Panc1 (cell line): ENCODE measurements around the gene SPIB. TPM values are rescaled to one million over a fixed set of nuclear protein-coding genes. Genes with fewer than 3 reads are reported as not detected.

Source experiments
- ATAC-seq: fragments of 200-7000 bp; cut with Tn5 transposase; 2 replicates; pipeline ENCODE4 v1.9.1; 2020; ENCODE audit warnings: mild to moderate bottlenecking, moderate library complexity
- BruUV-seq: library from RNA; stranded (reverse); fragments of 400-500 nt; replicated peaks from 2 replicates; lab custom pipeline; 2021; lab: Mats Ljungman, UMichigan
- CTCF ChIA-PET: fragments of 300-600 bp; sonication (Branson Sonifier 250); formaldehyde crosslinking; loops from one replicate; lab custom pipeline; 2022; ENCODE audit warnings: antibody characterized with exemption; lab: Charles Lee
- POLR2A ChIA-PET: fragments of 300-600 bp; sonication (Branson Sonifier 250); formaldehyde crosslinking; loops from one replicate; lab custom pipeline; 2022; ENCODE audit warnings: antibody characterized with exemption; lab: Charles Lee
- DNase-seq: peaks from one replicate; pipeline ENCODE4 v3.0.0-alpha.2; 2010; ENCODE audit warnings: low read depth, low spot score
- H3K27ac ChIP-seq: 2 replicates; pipeline ENCODE4 v1.5.1; 2011; ENCODE audit warnings: mild to moderate bottlenecking, low read length, inconsistent platforms
- H3K27me3 ChIP-seq: fragments of 200-500 bp; sonication (Bioruptor generic); 2 replicates; pipeline ENCODE4 v1.6.0; 2014; ENCODE audit warnings: low read length, inconsistent platforms; ENCODE audit not compliant: control insufficient read depth, insufficient read depth
- H3K36me3 ChIP-seq: fragments of 200-500 bp; sonication (Bioruptor generic); 2 replicates; pipeline ENCODE4 v1.5.1; 2014; ENCODE audit warnings: inconsistent platforms, mild to moderate bottlenecking, low read length, moderate library complexity; ENCODE audit not compliant: control insufficient read depth, insufficient read depth
- H3K4me1 ChIP-seq: 2 replicates; pipeline ENCODE4 v1.5.1; 2011; ENCODE audit warnings: inconsistent platforms, mild to moderate bottlenecking, low read length, moderate library complexity; ENCODE audit not compliant: control insufficient read depth, insufficient read depth
- H3K4me3 ChIP-seq, 2 experiments: 2 replicates each; pipeline ENCODE4 v1.5.1; 2011 to 2012; ENCODE audit warnings: low read depth in 2 of 2, low read length in 2 of 2, mild to moderate bottlenecking in 2 of 2, inconsistent platforms in 1 of 2, moderate library complexity in 1 of 2
- H3K9me3 ChIP-seq: fragments of 200-500 bp; sonication (Bioruptor generic); 2 replicates; pipeline ENCODE4 v1.5.1; 2014; ENCODE audit warnings: low read depth, mild to moderate bottlenecking, inconsistent platforms, low read length, moderate library complexity; ENCODE audit not compliant: control insufficient read depth, insufficient read depth
- CTCF ChIP-seq: fragments of 450-650 bp; IDR thresholded peaks from 2 replicates; pipeline ENCODE4 v1.5.1; 2017; ENCODE audit warnings: mild to moderate bottlenecking
- POLR2AphosphoS5 ChIP-seq: IDR thresholded peaks from 2 replicates; pipeline ENCODE4 v1.6.1; 2012; ENCODE audit warnings: mild to moderate bottlenecking, low read depth, low read length, moderate library complexity
- REST ChIP-seq, 2 experiments: IDR thresholded peaks; 2 replicates each; pipeline ENCODE4 v1.6.1; 2011 to 2012; ENCODE audit warnings: low read depth in 2 of 2, control low read depth in 1 of 2, low read length in 1 of 2, mild to moderate bottlenecking in 1 of 2, moderate library complexity in 1 of 2; ENCODE audit not compliant: insufficient read depth in 1 of 2
- SIN3A ChIP-seq: IDR thresholded peaks from 2 replicates; pipeline ENCODE4 v1.6.1; 2012; ENCODE audit warnings: low read depth, mild to moderate bottlenecking, low read length, moderate library complexity, borderline replicate concordance; ENCODE audit not compliant: insufficient read depth
- TCF7L2 ChIP-seq: IDR thresholded peaks from 2 replicates; pipeline ENCODE4 v1.6.1; 2011; ENCODE audit warnings: mild to moderate bottlenecking, low read depth, low read length, inconsistent platforms
- in situ Hi-C: cut with HindIII; loops from 2 replicates; pipeline ENCODE4 v1.10.0; 2016; ENCODE audit warnings: low sequenced_read_pairs, low pct_unique_long_range_greater_than_20kb
- intact Hi-C: fragments of 100-400 bp; cut with micrococcal nuclease; formaldehyde crosslinking; loops from one replicate; pipeline ENCODE4 v1.10.0; 2022; ENCODE audit not compliant: unreplicated experiment
- total RNA-seq: library from RNA; stranded (reverse); gene quantifications from one replicate; pipeline ENCODE4 v1.2.1, GENCODE V29; 2021; ENCODE audit not compliant: unreplicated experiment

The SPIB gene
- total RNA-seq, 1 experiment from 2014 or later: not detected

DNA sequence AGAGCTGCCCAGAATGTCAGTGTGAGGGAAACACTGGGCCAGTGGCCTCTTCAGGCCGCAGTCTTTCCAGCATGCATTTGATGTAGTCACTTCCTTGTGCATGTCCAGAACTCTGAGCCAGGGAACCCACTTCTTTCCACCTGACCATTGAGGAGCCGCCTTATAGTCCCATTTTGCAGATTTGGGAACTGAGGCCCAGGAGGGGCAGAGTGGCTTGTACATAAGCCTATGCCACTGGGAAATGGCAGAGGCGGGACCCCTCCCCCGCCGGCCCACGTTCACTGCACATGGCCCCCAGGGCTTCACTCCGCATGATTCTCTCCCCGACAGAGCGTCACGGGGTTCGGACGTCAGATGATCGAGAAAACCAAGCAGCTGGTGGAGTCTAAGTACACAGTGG is 5.6 kb upstream of the SPIB start:
- intact Hi-C loops (no loop called here), in situ Hi-C loops (no loop called here)
- TF ChIP-seq CTCF (no peak), TCF7L2 (no peak), POLR2AphosphoS5 (no peak), SIN3A (no peak), REST (IDR thresholded peaks at IDR 0.05; ENCODE audit: insufficient read depth in 1 of 2, low read depth in 2 of 2, low read length in 1 of 2) (no peak)
- Histone ChIP-seq H3K27ac (no peak overlapping the region), H3K27me3 (no peaks in the 10 kb centered on the region), H3K4me3 (no peak overlapping the region), H3K36me3 (no peaks in the 10 kb centered on the region), H3K9me3 (no peaks in the 10 kb centered on the region), H3K4me1 (no peaks in the 10 kb centered on the region)
- CTCF ChIA-PET: no interaction called here
- POLR2A ChIA-PET: no interaction called here
- DNase-seq: no peak
- no peak for ATAC-seq
- no TSS peak for BruUV-seq

GRCh38 chr19:50413531-50413930 is 5.2 kb upstream of the SPIB start:
- Histone ChIP-seq H3K9me3 (no peaks in the 10 kb centered on the region), H3K27ac (no peak overlapping the region), H3K4me3 (no peak overlapping the region), H3K36me3 (no peaks in the 10 kb centered on the region), H3K4me1 (no peaks in the 10 kb centered on the region), H3K27me3 (no peaks in the 10 kb centered on the region)
- ChIA-PET POLR2A (no interaction called here), CTCF (no interaction called here)
- DNase-seq (no peak), ATAC-seq (no peak)
- intact Hi-C loops (no loop called here), in situ Hi-C loops (no loop called here)
- no TSS peak for BruUV-seq
- no peak for TF ChIP-seq POLR2AphosphoS5
- no peak for TF ChIP-seq CTCF
